ENCODE results near the gene CHERP.
A peak's percentile ranks its signal among the peaks of the same experiment; 100 is the strongest.
"Not testable (repeated sequence)": the region's sequence is repeated elsewhere in the genome, so short reads cannot be mapped to it uniquely, and the experiment has no call there.

Gene CHERP

DNA sequence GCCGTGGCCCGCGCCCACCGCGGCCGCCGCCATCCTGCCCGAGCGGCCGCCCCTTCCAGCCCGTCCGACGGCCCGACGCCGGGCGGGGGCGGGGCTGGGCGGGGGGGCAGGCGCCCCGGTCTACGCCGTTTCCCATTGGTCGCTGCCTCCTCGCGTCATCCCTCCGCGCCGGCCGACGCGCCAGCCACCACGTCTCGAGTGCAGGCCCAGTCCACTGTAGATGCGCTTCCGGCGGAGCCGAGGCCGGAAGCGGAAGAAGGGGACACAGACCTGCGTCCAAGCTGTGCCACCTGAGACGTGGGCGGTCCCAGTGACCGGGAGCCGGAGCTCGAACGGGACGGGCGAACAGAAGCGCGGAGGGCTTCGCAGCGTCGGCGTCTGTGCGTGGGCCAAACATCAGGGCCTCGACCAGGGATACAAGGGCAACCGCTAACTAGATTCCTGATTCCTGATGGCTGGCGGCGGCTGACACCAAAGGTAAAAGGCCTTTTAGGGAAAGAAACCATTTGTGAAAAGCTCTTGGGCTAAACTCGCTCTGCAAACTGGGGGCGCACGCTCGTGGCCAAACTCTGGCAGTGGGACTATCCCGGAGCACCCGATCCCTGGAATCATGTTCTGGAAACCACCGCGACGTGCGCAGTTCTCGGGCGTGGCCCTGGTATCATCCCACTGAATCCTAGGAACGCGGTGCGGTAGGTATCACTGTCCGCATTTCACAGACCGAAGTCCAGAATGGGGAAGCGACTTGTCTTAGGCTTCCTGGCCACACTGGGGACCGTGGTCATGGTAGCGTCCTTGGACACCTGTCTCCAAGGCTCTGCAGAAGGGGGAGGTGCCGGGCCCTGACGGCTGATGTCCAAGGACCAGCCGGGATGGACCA is 30.3 kb upstream of the CHERP start, which contains the start of gene SLC35E1:
Gene SLC35E1 (minus strand): TSS at position 84 of the 880 bp plus-strand sequence. CDS start 51 bp downstream, at position 33.
- Mint-ChIP-seq H3K27ac (peak within 1 kb of the TSS; percentile 92), H3K4me3 (peak within 1 kb of the TSS; percentile 92), H3K27me3 (no peaks in the 10 kb centered on the region), H3K4me1 (peaks cover 65% of the 10 kb centered on the region), H3K9me3 (no peaks in the 10 kb centered on the region), H3K36me3 (peaks cover 54% of the 10 kb centered on the region)
- CTCF ChIA-PET = interaction anchor here (1.8 to 2.5 kb wide), 3 partner anchors 10 to 15 kb away, joined by 6 to 11 read pairs (median 8); no protein-coding TSS in a partner anchor
- DNase-seq = peak; percentile 94

DNA sequence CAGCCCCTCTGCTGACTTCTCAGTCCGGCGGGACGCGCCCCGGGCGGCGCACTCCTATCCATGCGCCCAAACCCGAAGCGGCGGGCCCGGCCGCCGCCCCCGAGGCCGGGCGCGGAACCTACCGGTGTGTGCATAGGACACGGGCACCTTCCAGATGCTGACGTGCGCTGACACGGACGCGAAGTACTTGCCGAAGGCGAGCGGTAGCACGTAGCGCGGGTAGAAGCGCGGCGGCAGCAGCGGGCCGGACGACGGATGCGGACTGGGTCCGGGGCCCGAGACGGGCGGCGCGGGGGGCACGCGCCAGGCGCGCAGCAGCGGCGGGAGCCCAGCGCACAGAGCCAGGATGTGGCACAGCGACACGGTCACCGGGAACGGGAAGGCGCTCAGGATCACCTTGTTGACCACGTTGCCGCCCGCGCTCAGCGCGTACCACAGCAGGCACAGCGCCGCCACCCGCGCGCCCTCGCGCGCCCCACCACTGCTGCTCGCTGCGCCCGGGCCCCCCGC is 29.6 kb upstream of the CHERP start:
- H3K27ac Mint-ChIP-seq = peak overlapping the region; percentile 88
- H3K4me1 Mint-ChIP-seq = peaks cover 69% of the 10 kb centered on the region
- peak overlapping the region; percentile 88 for H3K4me3 Mint-ChIP-seq
- H3K27me3 Mint-ChIP-seq = no peaks in the 10 kb centered on the region
- H3K9me3 Mint-ChIP-seq = no peaks in the 10 kb centered on the region
- CTCF ChIA-PET = interaction anchor here (0.8 to 2.5 kb wide), 2 partner anchors 16 kb away, joined by 4 to 8 read pairs; no protein-coding TSS in a partner anchor
- DNase-seq = peak; percentile 62
- H3K36me3 Mint-ChIP-seq = peaks cover 54% of the 10 kb centered on the region

DNA sequence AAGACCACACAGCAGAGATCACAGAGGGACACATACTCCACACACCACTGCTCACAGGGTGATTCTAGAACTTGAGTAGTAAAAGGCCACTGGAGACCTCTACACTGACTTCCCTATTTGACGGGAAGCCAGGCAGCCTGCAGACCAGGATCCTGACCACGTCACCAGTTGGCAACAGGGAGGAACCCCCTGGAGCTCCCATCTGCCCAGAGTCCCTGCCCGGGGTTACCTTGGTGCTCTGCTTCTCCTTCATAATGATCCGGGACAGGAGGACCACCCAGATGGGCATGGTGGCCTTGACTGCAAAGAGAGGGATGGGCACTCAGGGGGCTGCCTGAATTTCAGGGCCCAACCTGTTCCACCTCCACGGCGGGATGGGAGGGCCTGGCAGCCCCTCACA is 29.0 kb upstream of the CHERP start:
- H3K36me3 Mint-ChIP-seq = peaks cover 58% of the 10 kb centered on the region
- CTCF ChIA-PET = interaction anchor here (0.8 kb wide), 1 partner anchor 17 kb away, joined by 4 read pairs; no protein-coding TSS in a partner anchor
- H3K27me3 Mint-ChIP-seq = no peaks in the 10 kb centered on the region
- H3K4me3 Mint-ChIP-seq = peak overlapping the region; percentile 88
- DNase-seq = no peak
- peak overlapping the region; percentile 88 for H3K27ac Mint-ChIP-seq
- H3K4me1 Mint-ChIP-seq = peaks cover 75% of the 10 kb centered on the region
- H3K9me3 Mint-ChIP-seq = peaks cover 1% of the 10 kb centered on the region

DNA sequence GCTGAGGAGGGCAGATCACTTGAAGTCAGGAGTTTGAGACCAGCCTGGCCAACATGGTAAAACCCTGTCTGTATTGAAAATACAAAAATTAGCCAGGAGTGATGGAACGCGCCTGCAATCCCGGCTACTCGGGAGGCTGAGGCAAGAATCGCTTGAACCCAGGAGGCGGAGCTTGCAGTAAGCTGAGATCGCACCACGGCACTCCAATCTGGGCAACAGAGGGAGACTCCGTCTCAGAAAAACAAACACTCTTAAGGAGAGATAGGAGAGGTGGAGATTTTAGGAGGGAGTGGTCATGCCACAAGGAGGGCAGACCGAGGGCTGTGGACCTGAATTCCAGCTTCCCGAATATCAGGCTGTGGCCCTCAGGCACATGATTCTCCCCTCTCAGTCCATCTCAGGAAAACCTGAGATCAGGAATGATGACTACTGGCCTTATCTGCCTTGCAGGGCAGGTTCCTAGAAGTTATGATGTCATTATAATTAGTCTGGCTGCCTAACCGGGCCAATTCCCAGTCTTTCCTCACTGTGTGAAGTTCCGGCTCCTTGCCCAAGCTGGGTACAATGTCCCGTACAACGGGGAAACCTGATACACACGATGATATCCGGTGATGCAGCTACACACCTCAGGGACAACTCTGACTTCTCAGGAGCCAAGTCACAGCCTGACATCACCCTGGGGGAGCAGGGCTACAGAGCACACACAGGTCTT is 27.5 kb upstream of the CHERP start:
- H3K36me3 Mint-ChIP-seq = peaks cover 60% of the 10 kb centered on the region
- H3K9me3 Mint-ChIP-seq = peaks cover 2% of the 10 kb centered on the region
- CTCF ChIA-PET = interaction anchor here (1.3 kb wide), 2 partner anchors 16 to 18 kb away, joined by 3 to 4 read pairs; no protein-coding TSS in a partner anchor
- DNase-seq = no peak
- H3K27ac Mint-ChIP-seq = no peak overlapping the region
- peaks cover 76% of the 10 kb centered on the region for H3K4me1 Mint-ChIP-seq
- no peaks in the 10 kb centered on the region for H3K27me3 Mint-ChIP-seq
- H3K4me3 Mint-ChIP-seq = peak overlapping the region; percentile 32

DNA sequence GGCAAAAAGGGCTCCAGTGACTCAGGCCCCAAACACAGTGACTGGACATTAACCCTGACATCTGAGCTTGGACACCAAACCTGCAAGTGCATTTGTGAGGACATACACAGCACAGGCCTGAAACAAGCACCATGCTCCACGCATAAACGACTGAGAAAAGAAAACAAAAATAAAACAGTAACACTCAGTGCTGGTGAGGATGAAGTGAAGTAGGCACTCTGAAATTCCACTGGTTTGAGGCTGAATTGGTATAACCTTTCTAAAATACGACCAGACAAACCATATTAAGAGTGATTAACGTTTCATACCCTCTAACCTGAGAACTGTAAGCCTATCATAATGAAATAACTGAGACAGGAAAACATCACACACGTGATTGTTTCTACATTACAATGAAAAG is 24.5 kb upstream of the CHERP start:
- DNase-seq = no peak
- peak overlapping the region; percentile 99 for H3K27ac Mint-ChIP-seq
- H3K36me3 Mint-ChIP-seq = peaks cover 65% of the 10 kb centered on the region
- no peaks in the 10 kb centered on the region for H3K27me3 Mint-ChIP-seq
- peaks cover 65% of the 10 kb centered on the region for H3K4me1 Mint-ChIP-seq
- peak overlapping the region; percentile 68 for H3K4me3 Mint-ChIP-seq
- peaks cover 2% of the 10 kb centered on the region for H3K9me3 Mint-ChIP-seq
- CTCF ChIA-PET = interaction anchor here (1.0 to 1.5 kb wide), 3 partner anchors 18 to 61 kb away, joined by 3 to 4 read pairs (median 4); partner anchors contain the start of gene MED26

DNA sequence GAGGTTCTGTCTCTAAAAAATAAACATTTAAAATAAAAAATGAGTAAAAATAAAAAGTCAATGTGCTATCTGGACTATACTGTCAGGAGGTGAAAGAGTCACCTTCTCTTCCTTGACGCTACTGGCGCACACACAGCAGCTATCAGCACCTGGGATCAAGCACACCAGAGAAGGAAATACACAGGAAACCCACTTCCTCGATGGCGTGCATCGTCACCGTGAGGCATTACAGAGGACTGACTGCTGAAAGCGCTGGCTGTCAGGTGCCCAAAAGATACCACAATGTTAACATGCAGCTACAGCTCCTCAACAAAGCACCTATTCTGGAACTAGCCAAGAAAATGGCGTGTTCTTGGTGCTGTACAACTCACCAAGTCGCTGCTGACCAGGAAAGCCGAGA is 23.9 kb upstream of the CHERP start:
- DNase-seq = peak; percentile 93
- CTCF ChIA-PET = interaction anchor here (1.0 kb wide), 2 partner anchors 19 to 23 kb away, joined by 3 to 4 read pairs; no protein-coding TSS in a partner anchor
- H3K9me3 Mint-ChIP-seq = peaks cover 2% of the 10 kb centered on the region
- no peaks in the 10 kb centered on the region for H3K27me3 Mint-ChIP-seq
- peak overlapping the region; percentile 99 for H3K27ac Mint-ChIP-seq
- peaks cover 61% of the 10 kb centered on the region for H3K4me1 Mint-ChIP-seq
- peak overlapping the region; percentile 68 for H3K4me3 Mint-ChIP-seq
- H3K36me3 Mint-ChIP-seq = peaks cover 66% of the 10 kb centered on the region

DNA sequence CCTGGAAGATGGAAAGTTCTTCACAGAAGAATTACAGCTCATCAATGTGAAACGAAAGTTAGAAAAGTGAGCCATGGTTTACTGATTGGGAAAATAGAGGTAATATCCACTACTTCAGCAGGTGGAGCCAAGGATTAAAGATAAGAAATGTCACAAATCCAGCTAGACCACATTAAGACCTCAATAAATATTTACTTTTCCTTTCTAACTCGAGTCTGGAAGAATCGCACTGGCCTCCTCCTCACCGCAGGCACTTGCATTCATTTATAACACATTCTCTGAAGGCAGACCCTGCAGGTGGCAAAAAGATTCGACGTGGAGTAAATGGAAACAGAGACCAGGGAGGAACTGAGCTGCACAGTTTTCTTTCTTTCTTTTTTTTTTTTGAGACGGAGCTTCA is 22.6 kb upstream of the CHERP start:
- CTCF ChIA-PET = no interaction called here
- H3K9me3 Mint-ChIP-seq = peaks cover 2% of the 10 kb centered on the region
- H3K4me1 Mint-ChIP-seq = peaks cover 50% of the 10 kb centered on the region
- H3K27ac Mint-ChIP-seq = peak overlapping the region; percentile 78
- no peak overlapping the region for H3K4me3 Mint-ChIP-seq
- H3K36me3 Mint-ChIP-seq = peaks cover 68% of the 10 kb centered on the region
- DNase-seq = no peak
- no peaks in the 10 kb centered on the region for H3K27me3 Mint-ChIP-seq

DNA sequence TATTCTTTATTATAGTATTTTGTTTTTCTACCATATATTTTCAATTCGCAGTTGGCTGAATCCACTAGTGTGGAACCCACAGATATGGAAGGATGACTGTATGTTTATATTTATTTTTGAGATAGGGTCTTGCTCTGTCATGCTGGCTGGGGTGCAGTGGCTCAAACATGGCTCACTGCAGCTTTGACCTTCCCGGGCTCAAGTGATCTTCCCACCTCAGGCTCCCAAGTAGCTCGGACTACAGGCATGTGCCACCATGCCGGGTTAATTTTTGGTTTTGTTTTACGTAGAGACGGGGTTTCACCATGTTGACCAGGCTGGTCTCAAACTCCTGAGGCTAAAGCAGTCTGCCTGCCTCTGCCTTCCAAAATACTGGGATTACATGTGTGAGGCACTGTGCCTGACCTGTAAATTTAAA is 20.4 kb upstream of the CHERP start:
- Mint-ChIP-seq H3K4me1 (peaks cover 35% of the 10 kb centered on the region), H3K4me3 (no peak overlapping the region), H3K9me3 (peaks cover 2% of the 10 kb centered on the region), H3K36me3 (peaks cover 59% of the 10 kb centered on the region), H3K27ac (no peak overlapping the region), H3K27me3 (no peaks in the 10 kb centered on the region)
- no peak for DNase-seq
- CTCF ChIA-PET = interaction anchor here (0.6 to 1.4 kb wide), 3 partner anchors 22 to 1205 kb away, joined by 3 to 7 read pairs (median 3); no protein-coding TSS in a partner anchor

DNA sequence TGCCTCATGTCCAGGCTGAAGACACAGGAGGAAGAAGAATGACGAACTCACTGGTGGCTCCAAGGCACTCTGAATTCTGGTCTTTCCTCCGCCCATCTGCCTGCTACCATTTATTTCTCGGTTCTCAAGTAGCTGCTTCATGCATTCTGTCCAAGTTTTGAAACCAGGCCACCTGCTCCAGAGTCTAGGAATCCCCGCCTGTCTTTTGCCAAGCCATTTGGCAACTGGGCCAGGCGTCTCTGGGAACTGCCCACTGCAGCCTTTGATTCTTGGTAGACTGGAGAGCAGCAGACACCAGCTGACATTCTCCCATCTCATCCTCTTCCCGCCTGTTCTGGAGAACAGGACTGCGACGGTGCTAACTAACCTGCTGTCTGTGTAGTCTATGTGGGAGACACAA is 19.1 kb upstream of the CHERP start:
- Mint-ChIP-seq H3K4me1 (peaks cover 26% of the 10 kb centered on the region), H3K27me3 (no peaks in the 10 kb centered on the region), H3K9me3 (peaks cover 1% of the 10 kb centered on the region), H3K4me3 (no peak overlapping the region), H3K27ac (no peak overlapping the region), H3K36me3 (peaks cover 54% of the 10 kb centered on the region)
- no peak for DNase-seq
- CTCF ChIA-PET = interaction anchor here (1.4 kb wide), 1 partner anchor 23 kb away, joined by 7 read pairs; no protein-coding TSS in a partner anchor

DNA sequence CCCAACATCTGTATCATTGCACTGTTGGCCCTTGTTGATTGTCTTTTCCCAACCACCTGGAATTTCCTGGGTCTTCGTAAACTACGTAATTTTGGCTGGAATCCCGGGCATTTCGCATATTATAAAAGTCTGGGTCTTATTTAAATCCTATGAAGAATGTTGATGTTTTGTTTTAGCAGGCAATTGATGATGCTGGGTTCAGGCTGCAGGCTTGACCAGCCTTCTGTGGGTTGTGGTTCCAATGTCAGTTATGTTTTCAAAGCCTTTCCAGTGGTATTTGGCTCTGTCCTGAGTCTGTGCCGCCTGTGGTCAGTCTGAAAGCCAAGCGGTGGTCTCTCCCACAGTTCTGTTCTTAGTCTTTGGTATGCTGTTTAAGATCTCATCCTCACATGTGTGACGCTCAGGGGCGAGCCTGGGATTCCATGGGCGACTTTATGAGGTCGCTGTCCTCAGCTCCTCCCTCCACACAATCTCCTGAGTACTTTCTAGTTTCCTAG is 17.6 kb upstream of the CHERP start:
- H3K4me3 Mint-ChIP-seq = no peak overlapping the region
- CTCF ChIA-PET = no interaction called here
- H3K4me1 Mint-ChIP-seq = peaks cover 21% of the 10 kb centered on the region
- H3K27me3 Mint-ChIP-seq = no peaks in the 10 kb centered on the region
- no peak for DNase-seq
- no peaks in the 10 kb centered on the region for H3K9me3 Mint-ChIP-seq
- no peak overlapping the region for H3K27ac Mint-ChIP-seq
- peaks cover 50% of the 10 kb centered on the region for H3K36me3 Mint-ChIP-seq

DNA sequence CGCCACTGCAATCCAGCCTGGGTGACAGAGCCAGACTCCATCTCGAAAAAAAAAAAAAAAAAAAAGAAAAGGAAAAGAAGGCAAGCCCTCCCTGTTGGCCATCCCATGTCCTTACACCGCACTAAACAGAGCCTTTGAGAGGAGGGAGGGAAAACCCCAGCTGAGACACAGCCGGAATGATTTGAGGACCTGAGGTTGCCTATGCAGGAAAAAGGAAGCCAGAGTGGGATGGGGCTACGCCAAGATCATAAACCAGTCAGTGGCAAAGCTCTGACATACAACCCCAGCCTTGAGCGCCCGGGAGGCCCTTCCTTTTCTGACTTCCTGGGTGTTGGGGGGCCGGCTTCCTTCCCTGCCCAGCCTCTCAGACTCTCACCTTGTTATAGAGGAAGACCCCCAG is 12.5 kb upstream of the CHERP start:
- Mint-ChIP-seq H3K27me3 (no peaks in the 10 kb centered on the region), H3K4me1 (peaks cover 14% of the 10 kb centered on the region), H3K27ac (no peak overlapping the region), H3K36me3 (peaks cover 38% of the 10 kb centered on the region), H3K4me3 (no peak overlapping the region), H3K9me3 (no peaks in the 10 kb centered on the region)
- no peak for DNase-seq
- CTCF ChIA-PET = no interaction called here

DNA sequence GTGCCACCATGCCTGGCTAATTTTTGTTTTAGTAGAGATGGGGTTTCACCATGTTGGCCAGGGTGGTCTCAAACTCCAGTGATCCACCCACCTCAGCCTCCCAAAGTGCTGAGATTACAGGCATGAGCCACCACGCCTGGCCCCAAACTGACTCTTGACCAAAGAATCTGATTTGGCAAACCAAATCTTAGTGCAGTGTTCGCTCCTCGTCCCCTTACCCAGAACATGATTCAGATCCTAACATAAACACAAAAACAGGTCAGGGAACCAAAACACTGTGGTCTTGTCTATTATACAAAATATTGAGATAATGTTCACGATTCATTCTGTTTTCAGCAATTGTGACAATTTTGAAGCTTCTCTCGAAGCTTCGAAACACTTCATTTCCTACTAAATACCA is 9.7 kb upstream of the CHERP start:
- peaks cover 16% of the 10 kb centered on the region for H3K4me1 Mint-ChIP-seq
- CTCF ChIA-PET, H3K27me3 Mint-ChIP-seq, DNase-seq, H3K9me3 Mint-ChIP-seq, H3K4me3 Mint-ChIP-seq, H3K27ac Mint-ChIP-seq: not testable (repeated sequence)
- peaks cover 30% of the 10 kb centered on the region for H3K36me3 Mint-ChIP-seq

DNA sequence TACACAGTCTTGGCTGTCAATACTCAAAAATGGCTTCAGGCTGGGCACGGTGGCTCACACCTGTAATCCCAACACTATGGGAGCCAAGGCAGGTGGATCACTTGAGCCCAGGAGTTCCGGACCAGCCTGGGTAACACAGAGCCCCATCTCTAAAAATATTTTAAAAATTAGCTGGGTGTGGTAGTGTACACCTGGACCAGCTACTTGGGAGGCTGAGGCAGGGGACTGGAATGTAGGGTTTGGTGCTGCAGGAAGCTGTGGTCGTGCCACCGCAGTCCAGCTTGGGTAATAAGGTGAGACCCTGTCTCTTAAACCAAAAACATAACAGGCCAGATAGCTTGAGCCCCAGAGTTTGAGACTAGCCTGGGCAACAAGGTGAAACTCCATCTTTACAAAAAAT is 6.7 kb upstream of the CHERP start:
- Mint-ChIP-seq H3K4me1 (peaks cover 18% of the 10 kb centered on the region), H3K36me3 (peaks cover 27% of the 10 kb centered on the region), H3K27ac (no peak overlapping the region), H3K9me3 (no peaks in the 10 kb centered on the region), H3K27me3 (no peaks in the 10 kb centered on the region), H3K4me3 (no peak overlapping the region)
- CTCF ChIA-PET = no interaction called here
- no peak for DNase-seq

Data from activated naive CD4-positive, alpha-beta T cell treated with anti-CD3 and anti-CD28 coated beads, Interleukin-2, amount 10 ng/mL, durations not matched to agents 7 days and 5 days (primary cell).